Sigmoid colon (tissue), 7 donors: ENCODE data around the gene IL36B. TPM values are rescaled to one million over a fixed set of nuclear protein-coding genes. Genes with fewer than 3 reads are reported as not detected.

Experiments used
- DNase-seq: peaks from one replicate; pipeline ENCODE4 v3.0.0-alpha.2; 2019
- H3K27ac ChIP-seq, 4 donors: fragments of 200-600 bp; sonication (generic); one replicate each; pipeline ENCODE4 v1.5.1; 2016 to 2019; ENCODE audit warnings: mild to moderate bottlenecking in 1 of 4
- H3K27me3 ChIP-seq, 3 donors: fragments of 200-600 bp; sonication (generic); one replicate each; pipeline ENCODE4 v1.5.1; 2019; ENCODE audit warnings: mild to moderate bottlenecking in 1 of 3
- H3K36me3 ChIP-seq, 4 donors: fragments of 200-600 bp; sonication (generic); one replicate each; pipeline ENCODE4 v1.5.1; 2016 to 2019
- H3K4me1 ChIP-seq, 4 donors: fragments of 200-600 bp; sonication (generic); one replicate each; pipeline ENCODE4 v1.5.1; 2017 to 2019
- H3K4me3 ChIP-seq, 4 donors: fragments of 200-600 bp; sonication (generic); one replicate each; pipeline ENCODE4 v1.5.1; 2017 to 2019; ENCODE audit warnings: mild to moderate bottlenecking in 2 of 4, moderate library complexity in 1 of 4
- H3K9me3 ChIP-seq, 4 donors: fragments of 200-600 bp in 3 of 4; sonication (generic) in 3 of 4; one replicate each; pipeline versions ENCODE4 v1.5.1 to v1.6.1; 2013 to 2019
- EP300 ChIP-seq, 4 donors: sonication (generic); formaldehyde crosslinking; IDR thresholded peaks; one replicate each; pipeline ENCODE4 v1.6.1; 2017; ENCODE audit warnings: antibody characterized with exemption in 4 of 4
- POLR2A ChIP-seq, 2 donors: fragments of 450-650 bp; IDR thresholded peaks; one replicate each; pipeline ENCODE4 v1.6.1; 2016; ENCODE audit warnings: antibody characterized with exemption in 2 of 2, mild to moderate bottlenecking in 2 of 2, moderate library complexity in 2 of 2
- POLR2AphosphoS5 ChIP-seq, 4 donors: sonication (generic); formaldehyde crosslinking; IDR thresholded peaks; one replicate each; pipeline ENCODE4 v1.6.1; 2017; ENCODE audit warnings: antibody characterized with exemption in 4 of 4
- WGBS, 2 donors: extraction: QIAGEN DNeasy Blood & Tissue Kit; methylation state at CpG; one replicate each; pipeline ENCODE4 v1.1.7; 2013; 5-methylcytosine and 5-hydroxymethylcytosine counted together
- intact Hi-C: fragments of 100-400 bp; cut with DNase I; formaldehyde crosslinking; loops from one replicate; pipeline ENCODE4 v1.15.1; 2023
- polyA plus RNA-seq, 3 donors: library from polyadenylated mRNA; stranded (reverse); fragments of 200-250 nt; gene quantifications; one replicate each; pipeline ENCODE4 v1.2.3, GENCODE V29; 2013
- total RNA-seq, 4 donors: library from RNA; depleted of rRNA; stranded (reverse); fragments of >200 nt; gene quantifications; one replicate each; pipeline ENCODE4 v1.1.0, GENCODE V29; 2016
- TF ChIP-seq, protein P1 (sequence below), 4 experiments: fragments of 450-650 bp in 3 of 4; fragments of 200-600 bp in 1 of 4; IDR thresholded peaks; one replicate each; pipeline ENCODE4 v1.5.1; 2016 to 2019; ENCODE audit warnings: antibody characterized with exemption in 4 of 4, mild to moderate bottlenecking in 3 of 4, moderate library complexity in 2 of 4
- donor health status: healthy with polysubstance abuse.
- donor health status: Bipolar disorder and iron deficiency.
- donor health status: healthy.

The IL36B gene
- total and polyA plus RNA-seq, 7 donors: not detected

DNA sequence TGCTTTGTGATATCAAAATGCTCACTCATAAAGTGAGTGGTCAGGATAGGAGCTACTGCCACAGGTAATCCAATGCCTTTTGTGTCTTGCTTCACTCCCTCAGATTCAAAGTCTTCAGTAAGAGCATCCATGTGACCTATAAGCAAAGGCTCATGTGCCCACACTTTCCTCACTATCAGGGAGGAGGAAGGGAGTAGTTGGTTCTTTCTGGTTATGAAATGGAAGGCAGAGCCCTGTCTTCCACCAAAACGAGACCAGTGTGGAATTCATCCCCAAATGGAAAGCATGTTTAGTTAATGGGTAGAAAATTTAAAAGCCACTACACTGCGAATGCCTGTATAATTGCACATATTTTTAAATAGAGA, 40.9 kb upstream of the IL36B start:
- intact Hi-C loops: no loop called here
- WGBS, 2 donors: 51 to 57% methylated on average over 2 of the region's 2 CpGs
- Histone ChIP-seq H3K4me1 (no peaks in the 10 kb centered on the region), H3K27ac (no peak overlapping the region), H3K27me3 (no peaks in the 10 kb centered on the region), H3K4me3 (no peak overlapping the region), H3K36me3 (no peaks in the 10 kb centered on the region), H3K9me3 (no peaks in the 10 kb centered on the region)
- no peak for DNase-seq
- no peak for TF ChIP-seq POLR2A (IDR thresholded peaks at IDR 0.05)
- TF ChIP-seq EP300 (IDR thresholded peaks at IDR 0.05): no peak
- TF ChIP-seq, protein P1, sequence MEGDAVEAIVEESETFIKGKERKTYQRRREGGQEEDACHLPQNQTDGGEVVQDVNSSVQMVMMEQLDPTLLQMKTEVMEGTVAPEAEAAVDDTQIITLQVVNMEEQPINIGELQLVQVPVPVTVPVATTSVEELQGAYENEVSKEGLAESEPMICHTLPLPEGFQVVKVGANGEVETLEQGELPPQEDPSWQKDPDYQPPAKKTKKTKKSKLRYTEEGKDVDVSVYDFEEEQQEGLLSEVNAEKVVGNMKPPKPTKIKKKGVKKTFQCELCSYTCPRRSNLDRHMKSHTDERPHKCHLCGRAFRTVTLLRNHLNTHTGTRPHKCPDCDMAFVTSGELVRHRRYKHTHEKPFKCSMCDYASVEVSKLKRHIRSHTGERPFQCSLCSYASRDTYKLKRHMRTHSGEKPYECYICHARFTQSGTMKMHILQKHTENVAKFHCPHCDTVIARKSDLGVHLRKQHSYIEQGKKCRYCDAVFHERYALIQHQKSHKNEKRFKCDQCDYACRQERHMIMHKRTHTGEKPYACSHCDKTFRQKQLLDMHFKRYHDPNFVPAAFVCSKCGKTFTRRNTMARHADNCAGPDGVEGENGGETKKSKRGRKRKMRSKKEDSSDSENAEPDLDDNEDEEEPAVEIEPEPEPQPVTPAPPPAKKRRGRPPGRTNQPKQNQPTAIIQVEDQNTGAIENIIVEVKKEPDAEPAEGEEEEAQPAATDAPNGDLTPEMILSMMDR (IDR thresholded peaks at IDR 0.05): no peak
- no peak for TF ChIP-seq POLR2AphosphoS5 (IDR thresholded peaks at IDR 0.05)

DNA sequence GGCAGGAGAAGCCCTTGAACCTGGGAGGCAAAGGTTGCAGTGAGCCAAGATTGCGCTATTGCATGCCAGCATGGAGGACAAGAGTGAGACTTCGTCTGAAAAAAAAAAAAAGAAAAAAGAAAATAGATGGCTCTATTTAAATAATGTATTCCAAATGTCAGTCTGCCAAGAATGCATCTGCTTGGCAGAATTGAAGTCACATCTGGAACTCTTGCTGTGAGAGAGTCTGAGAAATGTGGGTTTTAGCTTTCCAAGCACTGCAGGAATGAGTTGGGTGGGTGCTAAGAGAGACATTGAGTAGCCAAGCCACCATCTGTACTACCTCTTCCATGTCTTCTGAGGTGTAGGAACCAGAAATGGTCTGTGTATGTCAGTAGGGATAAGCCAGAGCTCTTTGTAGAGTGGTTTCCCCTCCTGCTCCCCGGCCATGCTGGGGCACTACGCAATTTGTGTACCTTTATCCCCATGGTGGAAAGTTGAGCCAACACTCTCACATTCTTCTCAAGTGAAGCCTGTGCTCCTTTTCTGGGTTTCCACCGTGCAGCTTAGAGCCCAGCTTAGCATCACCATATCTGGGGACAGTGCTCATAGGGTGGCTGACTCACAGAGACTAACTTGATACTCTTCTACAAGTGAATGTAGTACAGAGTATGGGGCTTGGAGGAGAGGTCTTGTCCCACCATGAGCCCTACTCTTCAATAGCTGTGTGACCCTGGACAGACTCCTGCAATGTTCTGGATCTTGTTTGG, 40.4 kb upstream of the IL36B start:
- 87 to 90% methylated on average over 5 of the region's 5 CpGs for WGBS, 2 donors
- Histone ChIP-seq H3K4me3 (no peak overlapping the region), H3K4me1 (no peaks in the 10 kb centered on the region), H3K27ac (no peak overlapping the region), H3K36me3 (no peaks in the 10 kb centered on the region), H3K9me3 (no peaks in the 10 kb centered on the region), H3K27me3 (no peaks in the 10 kb centered on the region)
- TF ChIP-seq, protein P1 (IDR thresholded peaks at IDR 0.05): no peak
- TF ChIP-seq POLR2AphosphoS5 (IDR thresholded peaks at IDR 0.05) (no peak), POLR2A (IDR thresholded peaks at IDR 0.05) (no peak), EP300 (IDR thresholded peaks at IDR 0.05) (no peak)
- DNase-seq: no peak
- intact Hi-C loops: no loop called here

DNA sequence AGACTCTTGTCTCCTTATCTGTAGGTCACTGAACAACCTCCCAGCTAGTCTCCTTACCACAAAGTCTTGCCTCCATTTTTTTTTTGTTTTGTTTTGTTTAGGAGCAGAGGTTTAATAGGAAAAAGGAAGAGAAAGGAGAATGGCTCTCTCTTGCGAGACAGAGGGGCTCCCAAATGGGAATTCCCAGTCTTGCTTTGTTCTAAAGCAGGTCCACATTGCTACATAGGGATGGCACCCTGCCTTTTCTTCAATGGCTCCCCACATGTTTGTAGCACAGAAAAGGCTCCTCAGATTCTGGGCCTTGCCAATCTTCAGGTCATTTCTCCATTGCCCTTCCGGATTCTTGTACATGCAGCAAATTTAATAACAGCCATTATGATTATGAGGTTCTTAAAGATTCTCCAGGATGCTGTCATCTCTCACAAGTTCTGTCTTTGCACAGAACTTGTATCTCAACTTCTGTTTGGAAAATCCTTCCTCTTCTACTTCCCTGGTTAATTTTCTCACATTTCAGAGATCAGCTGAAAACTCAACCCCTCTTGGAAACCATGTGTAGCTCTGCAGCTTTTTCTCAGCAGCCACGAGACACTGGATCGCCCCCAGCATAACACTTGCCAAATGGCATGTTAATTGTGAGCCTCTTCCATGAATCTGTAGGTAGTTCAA, 38.7 kb upstream of the IL36B start:
- H3K27me3 ChIP-seq: no peaks in the 10 kb centered on the region
- H3K9me3 ChIP-seq: no peaks in the 10 kb centered on the region
- H3K36me3 ChIP-seq: no peaks in the 10 kb centered on the region
- intact Hi-C loops: no loop called here
- 79% methylated on average over 4 of the region's 4 CpGs for WGBS, 2 donors
- H3K27ac ChIP-seq: no peak overlapping the region
- no peak overlapping the region for H3K4me3 ChIP-seq
- no peak for DNase-seq
- no peak for TF ChIP-seq EP300 (IDR thresholded peaks at IDR 0.05)
- TF ChIP-seq POLR2A (IDR thresholded peaks at IDR 0.05): no peak
- TF ChIP-seq, protein P1 (IDR thresholded peaks at IDR 0.05): no peak
- no peak for TF ChIP-seq POLR2AphosphoS5 (IDR thresholded peaks at IDR 0.05)
- H3K4me1 ChIP-seq: no peaks in the 10 kb centered on the region

DNA sequence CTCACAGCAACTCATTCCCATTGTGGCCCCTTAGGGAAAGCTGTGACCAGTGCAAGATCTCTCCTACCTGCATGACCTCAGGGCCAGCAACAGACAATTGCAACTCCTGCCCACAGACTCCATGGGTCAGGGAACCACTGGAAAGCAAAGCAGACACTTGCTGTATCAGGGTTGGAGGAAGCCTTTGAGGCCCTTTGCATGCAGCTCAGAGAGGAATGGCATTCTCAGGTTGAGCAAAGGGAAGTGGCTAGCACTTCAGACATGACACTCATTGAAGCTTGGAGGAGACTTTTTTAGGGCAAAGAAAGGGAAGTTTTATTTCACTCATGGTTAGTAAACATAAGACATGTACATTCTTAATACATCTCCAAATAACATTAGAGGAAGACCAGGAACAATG, 37.2 kb upstream of the IL36B start:
- Histone ChIP-seq H3K4me3 (no peak overlapping the region), H3K27me3 (no peaks in the 10 kb centered on the region), H3K4me1 (no peaks in the 10 kb centered on the region), H3K36me3 (no peaks in the 10 kb centered on the region), H3K27ac (no peak overlapping the region), H3K9me3 (no peaks in the 10 kb centered on the region)
- intact Hi-C loops: no loop called here
- no peak for DNase-seq
- TF ChIP-seq, protein P1 (IDR thresholded peaks at IDR 0.05): no peak
- TF ChIP-seq EP300 (IDR thresholded peaks at IDR 0.05) (no peak), POLR2A (IDR thresholded peaks at IDR 0.05) (no peak), POLR2AphosphoS5 (IDR thresholded peaks at IDR 0.05) (no peak)
